HG02798 (cell line): ENCODE results near the gene COL16A1.

ENCODE experiments used
- ATAC-seq: cut with Tn5 transposase; IDR thresholded peaks from one replicate; pipeline ENCODE4 v1.9.1; 2021; ENCODE audit warnings: mild to moderate bottlenecking; ENCODE audit not compliant: unreplicated experiment, poor library complexity

Gene COL16A1

DNA sequence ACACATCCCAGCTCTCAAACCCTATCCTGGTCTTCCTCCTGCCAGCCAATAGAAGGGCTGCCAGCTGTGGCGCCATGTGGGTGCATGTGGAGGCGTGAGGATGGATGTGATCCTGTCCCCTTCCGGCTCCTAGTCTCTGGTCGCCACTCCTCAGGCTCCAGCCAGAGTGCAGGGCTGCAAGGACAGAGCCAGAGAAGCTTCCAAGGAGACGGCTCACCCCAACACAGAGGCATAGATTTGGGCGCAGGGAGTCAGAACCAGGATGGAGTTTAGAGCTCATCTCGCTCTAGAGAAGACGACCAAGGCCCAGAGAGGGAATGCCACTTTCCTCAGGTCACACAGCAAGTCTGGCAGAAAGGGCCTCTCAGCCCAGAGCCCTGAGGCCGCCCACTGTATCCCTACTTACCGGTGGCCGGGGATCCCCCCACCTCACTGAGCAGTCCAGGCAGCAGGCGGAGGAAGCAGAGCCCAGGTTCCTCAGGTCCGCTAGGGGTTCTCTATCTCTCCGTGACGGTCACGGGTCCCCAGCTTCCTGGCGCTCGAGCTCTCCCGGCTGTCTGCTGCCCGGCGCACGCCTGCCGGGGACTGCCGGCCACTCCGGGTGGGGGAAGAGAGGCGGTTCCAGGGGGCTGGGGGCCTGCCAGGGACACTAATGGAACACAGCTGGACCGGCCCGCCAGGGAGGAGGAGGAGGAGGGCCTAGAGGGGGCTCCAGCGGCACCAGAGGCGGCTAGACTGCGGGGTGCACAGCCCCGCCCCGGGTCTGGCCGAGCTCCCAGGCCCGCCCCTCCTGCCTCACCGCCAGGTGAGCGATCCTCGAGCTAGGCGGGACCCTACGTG is at the start of gene COL16A1:
Gene COL16A1 (minus strand): TSS at position 587 of the 840 bp plus-strand sequence. CDS start 1,824 bp downstream, outside the sequence.
- ATAC-seq = no peak

- ATAC-seq = no peak
These were observed 49.2 kb upstream of the COL16A1 start for GRCh38 chr1:31752952-31753475.

- no peak for ATAC-seq
These were observed 48.4 kb upstream of the COL16A1 start for GRCh38 chr1:31752258-31752657.

DNA sequence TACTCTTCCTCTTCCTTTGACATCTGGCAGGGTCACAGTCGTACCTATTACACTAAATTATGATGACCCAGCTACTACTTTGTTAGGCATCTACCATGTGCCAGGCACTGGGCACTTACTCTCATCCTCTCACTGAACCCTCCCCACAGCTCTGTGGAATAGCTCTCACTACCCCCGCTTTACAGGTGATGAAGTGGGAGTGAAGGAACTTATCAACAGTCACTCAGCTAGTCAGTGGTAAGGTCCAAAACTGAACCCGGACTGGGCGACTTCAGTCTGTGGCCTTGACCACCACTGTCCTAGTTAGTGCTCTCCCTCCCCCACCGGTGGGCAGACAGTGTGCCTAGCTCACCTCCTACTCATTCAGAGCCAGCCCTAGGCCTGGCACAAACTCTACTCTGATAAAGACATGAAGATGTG is 48.0 kb upstream of the COL16A1 start:
- ATAC-seq = no peak

GRCh38 chr1:31750858-31751510 is 47.2 kb upstream of the COL16A1 start:
- no peak for ATAC-seq

DNA sequence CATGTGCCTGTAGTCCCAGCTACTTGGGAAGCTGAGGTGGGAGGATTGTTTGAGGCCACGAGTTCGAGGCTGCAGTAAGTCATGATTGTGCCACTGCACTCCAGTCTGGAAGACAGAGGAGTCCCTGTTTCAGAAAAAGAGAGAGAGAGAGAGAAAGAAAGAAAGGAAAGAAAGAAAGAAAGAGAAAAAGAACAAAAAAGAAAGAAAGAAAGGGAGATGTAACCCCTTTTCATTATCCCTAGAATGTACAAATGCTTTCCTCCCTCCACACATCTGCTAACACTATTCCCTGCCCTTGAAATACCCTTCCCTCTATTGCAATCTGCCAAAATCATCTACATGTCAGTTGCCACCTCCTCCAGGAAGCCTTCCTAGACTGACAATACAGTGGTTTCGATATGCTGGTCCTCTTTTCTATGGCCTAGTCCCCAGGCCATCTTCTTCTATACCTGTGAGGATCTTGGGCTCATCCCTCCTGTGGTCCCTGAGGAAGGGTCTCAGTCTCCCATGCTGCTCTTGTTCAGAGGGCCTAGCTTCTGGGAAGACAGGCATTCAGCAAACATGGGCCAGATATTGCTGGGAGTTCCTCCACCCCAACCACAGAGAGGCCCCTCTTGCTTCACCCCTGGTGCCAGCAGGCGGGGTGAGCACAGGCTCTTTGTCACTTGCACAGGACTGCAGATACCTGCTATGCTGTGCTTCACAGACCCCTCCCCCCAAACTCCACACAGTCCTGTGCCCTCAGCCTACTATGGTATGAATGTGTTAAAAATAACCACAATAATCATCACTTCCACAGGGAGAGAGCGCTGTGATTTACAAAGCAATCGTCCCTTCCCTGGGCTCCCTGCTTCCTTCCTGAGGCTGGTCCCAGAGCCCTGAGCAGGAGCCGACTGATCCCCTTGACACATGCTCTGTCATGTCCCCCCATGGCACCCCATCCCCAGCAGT is 46.2 kb upstream of the COL16A1 start:
- no peak for ATAC-seq

DNA sequence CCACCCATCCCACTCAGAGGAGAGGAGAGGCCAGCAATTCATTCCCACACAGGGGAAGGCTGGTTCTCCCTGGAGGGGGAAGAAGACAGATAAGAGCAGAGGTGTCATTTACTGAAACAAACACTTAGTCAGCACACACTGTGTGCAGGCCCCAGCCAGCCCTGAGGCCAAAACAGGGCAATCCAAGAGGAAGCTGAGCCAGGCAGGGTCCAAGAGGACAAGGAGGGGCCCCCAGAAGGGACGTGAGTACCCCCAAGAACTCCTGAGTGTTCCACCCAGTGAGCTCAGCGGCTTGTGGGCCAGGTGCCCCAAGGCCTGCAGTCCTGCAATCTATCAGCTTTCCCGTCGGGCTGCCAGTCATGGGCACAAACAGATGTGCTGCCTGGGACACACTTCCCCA is 44.5 kb upstream of the COL16A1 start:
- no peak for ATAC-seq

DNA sequence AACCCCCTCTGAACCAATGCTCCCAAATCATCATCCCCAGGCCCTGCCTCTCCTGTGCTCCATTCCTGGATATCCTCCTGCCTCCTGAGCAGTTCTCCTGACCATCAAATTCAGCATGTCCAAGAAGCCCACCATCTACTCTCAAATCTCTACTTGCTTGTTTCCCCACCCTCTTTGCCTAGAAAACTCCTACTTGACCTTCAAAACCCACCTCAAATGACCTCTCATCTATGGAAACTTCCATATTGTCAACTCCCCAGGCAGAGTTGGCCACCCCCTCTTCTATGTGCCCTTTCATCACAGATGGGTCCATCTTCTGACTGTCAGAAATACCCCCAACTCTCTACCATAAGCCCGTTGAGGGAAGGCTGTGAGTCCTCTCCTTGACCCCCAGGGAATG is 43.5 kb upstream of the COL16A1 start:
- ATAC-seq = no peak

DNA sequence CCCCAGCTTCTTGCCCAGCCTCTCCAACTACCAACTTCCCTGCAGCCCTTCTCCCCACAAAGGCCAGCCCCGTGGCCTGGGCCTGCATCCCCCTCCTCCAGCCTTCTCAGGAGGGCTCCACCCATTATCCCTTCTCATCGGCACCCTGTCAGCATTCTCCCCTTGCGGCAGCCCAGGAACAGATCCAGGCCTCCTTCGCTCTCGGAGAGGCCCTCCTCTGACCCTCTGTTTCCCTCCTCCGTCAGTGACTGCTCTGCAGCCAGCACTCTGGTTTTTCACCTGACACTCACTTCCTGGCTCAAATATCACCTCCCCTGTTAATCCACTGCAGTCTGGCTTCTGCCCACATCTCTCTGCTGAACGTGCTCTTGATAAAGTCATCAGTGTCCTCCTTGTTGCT is 42.9 kb upstream of the COL16A1 start:
- no peak for ATAC-seq

- ATAC-seq = no peak
These were observed 42.3 kb upstream of the COL16A1 start for GRCh38 chr1:31745946-31746670.

- ATAC-seq = no peak
These were observed 41.5 kb upstream of the COL16A1 start for GRCh38 chr1:31745096-31745945.

DNA sequence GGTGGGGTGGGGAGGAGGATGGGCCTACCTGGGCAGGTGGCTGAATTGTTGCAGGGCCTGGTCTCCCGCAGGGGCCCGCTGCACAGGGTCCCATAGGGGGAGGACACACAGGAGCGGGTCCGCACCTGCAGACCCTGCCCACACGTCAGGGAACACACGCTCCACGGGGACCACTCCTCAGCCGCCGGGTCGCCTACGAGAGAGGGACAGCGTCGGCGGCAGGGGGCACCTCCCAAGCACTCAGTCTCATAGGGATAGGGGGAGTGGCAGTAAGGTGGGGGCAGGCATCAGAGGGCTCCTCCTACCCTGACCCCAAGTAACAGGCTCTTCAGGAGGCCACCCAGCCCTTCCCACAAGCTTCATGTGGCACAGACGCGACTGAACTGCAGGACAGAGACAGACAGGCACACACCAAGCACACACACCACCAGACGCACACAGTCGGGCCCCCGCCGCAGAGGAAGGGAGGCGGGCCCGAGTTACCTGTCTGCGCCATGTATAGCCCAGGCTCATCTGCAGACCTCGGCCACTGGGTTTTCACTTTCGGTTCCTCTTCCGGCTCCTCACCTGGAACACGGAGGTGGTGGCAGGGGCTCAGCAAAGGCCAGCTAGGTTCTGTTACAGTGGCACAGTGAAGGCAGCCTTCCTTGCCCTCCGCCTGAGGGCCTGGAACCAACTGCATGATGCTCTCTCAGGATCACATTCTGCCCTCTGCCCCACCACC is 40.5 kb upstream of the COL16A1 start:
- ATAC-seq = no peak

DNA sequence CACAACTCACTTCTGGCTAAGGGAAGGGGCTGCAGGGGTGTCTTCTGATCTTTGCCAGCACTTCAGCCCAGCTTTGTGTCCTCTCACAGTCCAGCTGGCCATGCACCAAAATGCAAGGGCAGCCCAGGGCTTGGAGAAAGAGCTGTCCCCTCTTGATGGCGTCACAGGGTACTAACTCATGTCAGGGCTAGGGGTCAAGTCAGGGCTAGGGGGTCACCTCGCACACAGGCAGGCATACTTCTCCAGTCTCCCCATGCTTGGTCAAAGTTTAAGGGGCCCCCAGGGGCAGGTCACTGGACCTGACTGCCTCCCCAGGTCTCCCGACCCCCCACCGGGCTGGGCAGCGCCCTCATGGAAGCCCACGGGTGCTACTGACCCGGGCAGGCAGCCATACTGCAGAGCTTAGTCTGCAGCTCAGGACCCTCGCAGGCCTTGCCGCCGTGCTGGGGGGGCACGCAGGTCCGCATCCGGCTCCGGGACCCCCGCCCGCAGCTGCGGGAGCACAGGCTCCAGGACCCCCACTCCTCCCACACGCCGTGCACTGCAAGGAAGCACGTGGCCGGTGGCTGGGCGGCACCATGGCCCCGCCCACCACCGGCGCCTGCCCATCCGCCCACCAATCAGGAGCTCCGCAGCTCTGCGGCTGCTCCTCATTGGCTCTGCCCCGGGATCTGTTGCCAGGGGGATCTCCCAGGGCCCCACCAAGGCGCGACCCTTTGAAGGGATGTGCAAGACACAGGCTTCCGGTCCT is 38.8 kb upstream of the COL16A1 start:
- no peak for ATAC-seq

DNA sequence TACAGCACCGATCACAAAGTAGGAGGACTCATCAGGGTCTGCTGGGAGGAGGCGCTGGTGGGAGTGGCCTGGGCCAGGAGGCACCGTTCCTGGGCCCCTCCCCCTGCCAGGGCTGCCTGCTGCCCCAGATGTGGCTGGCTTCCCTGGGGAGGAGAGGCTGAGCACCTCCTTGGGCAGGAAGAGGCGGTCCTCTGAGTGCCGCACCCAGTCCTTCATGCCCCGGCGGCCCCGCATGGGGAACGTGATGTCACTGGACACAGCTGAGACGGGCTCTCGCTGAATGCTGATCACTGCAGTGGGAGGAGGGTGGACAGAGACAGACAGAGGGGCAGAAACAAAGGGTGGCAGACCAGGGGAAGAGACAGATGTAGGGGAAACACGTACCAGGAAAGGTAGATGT is 35.5 kb upstream of the COL16A1 start:
- no peak for ATAC-seq

- no peak for ATAC-seq
These were observed 32.9 kb upstream of the COL16A1 start for GRCh38 chr1:31736675-31737074.

DNA sequence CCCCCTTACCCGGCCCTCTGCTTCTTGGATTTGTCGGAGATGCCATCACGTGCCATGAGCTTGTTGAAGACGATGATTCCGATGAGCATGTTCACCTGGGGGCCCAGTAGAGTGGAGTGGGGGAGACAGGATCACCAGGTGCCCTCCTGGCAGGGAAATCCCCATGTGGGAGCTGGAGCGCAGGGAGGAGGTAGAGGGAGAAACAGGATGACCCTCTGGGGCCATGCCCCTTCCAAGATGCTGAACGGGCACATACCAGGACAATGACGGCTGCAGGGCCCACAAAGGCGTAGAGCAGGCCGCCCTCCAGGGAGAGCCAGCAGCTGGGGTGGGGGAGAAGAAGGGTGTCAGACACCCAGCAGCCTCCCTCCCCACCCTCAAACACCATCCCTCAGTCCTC is 31.8 kb upstream of the COL16A1 start:
- no peak for ATAC-seq

DNA sequence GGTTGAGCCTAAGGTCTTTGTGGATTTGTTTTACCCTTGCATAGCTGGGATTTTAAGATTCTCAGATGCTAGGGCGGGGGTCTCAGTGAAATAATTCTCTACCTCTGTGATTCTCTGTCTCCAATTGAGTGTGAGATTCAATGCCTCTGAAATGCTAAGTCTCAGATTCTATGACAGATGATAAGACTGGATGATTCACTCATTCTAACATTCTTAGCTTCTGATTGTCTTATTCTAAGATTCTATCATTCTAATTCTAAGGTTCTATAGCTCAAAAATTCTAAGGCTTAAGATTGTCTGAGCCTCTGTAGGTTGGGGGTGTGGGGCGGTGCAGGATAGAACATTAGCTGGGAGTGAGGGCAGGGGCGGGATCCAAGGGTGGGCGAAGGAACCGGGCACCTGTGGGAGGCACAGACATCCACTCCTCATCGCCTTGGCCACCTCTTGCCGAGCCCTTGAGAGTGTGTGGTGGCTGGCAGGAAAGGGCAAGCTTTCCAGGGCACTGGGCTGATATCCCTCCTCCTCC is 30.8 kb upstream of the COL16A1 start:
- ATAC-seq = no peak
